Hepatocyte (in vitro differentiated cells): ENCODE results near the gene TRPM2.

Source experiments
- CTCF ChIP-seq: fragments of 200-600 bp; sonication (generic); IDR thresholded peaks from 2 replicates; pipeline ENCODE4 v1.5.1; 2016; ENCODE audit warnings: antibody characterized with exemption, mild to moderate bottlenecking; ENCODE audit not compliant: poor library complexity
- EZH2 ChIP-seq: fragments of 200-600 bp; sonication (generic); IDR thresholded peaks from 2 replicates; pipeline ENCODE4 v1.6.1; 2016; ENCODE audit warnings: antibody characterized with exemption, mild to moderate bottlenecking, borderline replicate concordance

GRCh38 chr21:44418876-44419230 is 65.4 kb downstream of the TRPM2 start:
- TF ChIP-seq CTCF (no peak), EZH2 (no peak)
